ENCODE measurements around the gene ABLIM2. TPM values are rescaled to one million over a fixed set of nuclear protein-coding genes. Genes with fewer than 3 reads are reported as not detected.
A peak's percentile ranks its signal among the peaks of the same experiment; 100 is the strongest.

ABLIM2 gene
- total and polyA plus RNA-seq, 2 of the 8 experiments (the other 6 are each of a cell fraction or from before 2014, with no cell fraction given), result 2.8 to 3.0 TPM

DNA sequence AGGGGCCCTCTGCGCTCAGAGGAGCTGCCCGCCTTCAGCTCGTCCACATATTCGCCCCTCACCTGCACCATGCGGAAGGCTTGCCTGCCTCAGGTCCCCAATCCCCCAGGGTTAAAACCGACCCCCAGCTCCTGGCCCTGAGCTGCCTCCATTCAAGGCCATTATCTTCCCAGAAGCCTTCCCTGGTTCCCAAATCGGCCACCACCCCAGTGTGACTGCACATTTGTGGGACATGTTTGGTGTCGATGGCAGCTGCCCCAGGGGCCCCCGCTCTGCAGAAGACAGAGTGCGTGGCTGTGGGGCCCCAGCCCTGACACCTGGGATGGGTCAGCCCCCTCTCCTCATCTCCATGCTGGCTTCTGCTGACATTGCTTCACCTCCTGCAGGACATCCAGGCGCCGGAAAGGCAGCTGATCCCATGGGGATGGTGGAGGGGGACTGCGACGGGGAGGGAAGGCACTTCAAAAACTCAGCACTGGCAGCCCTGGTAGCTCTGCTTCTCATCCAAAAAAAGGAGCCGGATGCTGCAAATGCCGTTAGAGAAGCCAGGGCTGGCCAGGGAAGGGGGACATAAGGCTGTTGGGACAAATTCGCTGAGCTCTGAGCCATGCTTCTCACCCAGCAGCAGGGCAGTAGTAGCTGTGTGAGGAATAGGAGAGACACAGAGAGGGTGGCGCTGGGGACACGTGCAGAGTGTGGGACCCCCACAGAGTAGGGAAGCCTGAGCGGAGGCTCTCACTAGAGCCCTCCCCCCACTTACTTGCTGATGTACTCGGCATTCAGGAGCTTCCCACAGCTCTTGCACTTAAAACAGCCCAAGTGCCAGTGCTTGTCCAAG is 78.5 kb downstream of the ABLIM2 start:
- Histone ChIP-seq H3K23me2 (ENCODE audit: low read depth, low read length) (no peaks in the 10 kb centered on the region; the same call in 1 of the 2 replicates), H2BK5ac (ENCODE audit: low read depth, low read length) (peak overlapping the region; percentile 52; the same call in 1 of the 2 replicates), H4K8ac (ENCODE audit: extremely low read depth, insufficient read depth, low read length) (no peak overlapping the region), H4K20me1 (replicated peaks in 1 of 2; ENCODE audit: control insufficient read depth in 1 of 2, insufficient read depth in 2 of 2, low read length in 2 of 2) (no peaks in the 10 kb centered on the region), H2AK5ac (ENCODE audit: low read depth, low read length) (peak overlapping the region; percentile 60; the same call in 1 of the 2 replicates), H4K5ac (ENCODE audit: insufficient read length, low read depth, low read length) (no peak overlapping the region), H3K4ac (replicated peaks; ENCODE audit: insufficient read length, low read depth, low read length) (no peak overlapping the region), H3K56ac (replicated peaks; ENCODE audit: insufficient read length, low read depth, low read length) (no peak overlapping the region), H3K4me3 (ENCODE audit: extremely low read depth in 1 of 4, insufficient read depth in 2 of 4, low read depth in 3 of 4, low read length in 4 of 4) (no peak overlapping the region), H3K23ac (ENCODE audit: insufficient read length) (no peak overlapping the region), H3K27me3 (replicated peaks in 1 of 4; ENCODE audit: control insufficient read depth in 3 of 4, extremely low read depth in 1 of 4, insufficient read depth in 3 of 4, low read length in 3 of 4) (no peaks in the 10 kb centered on the region), H3K4me2 (ENCODE audit: insufficient read depth in 1 of 2, low read depth in 2 of 2, low read length in 2 of 2) (peak overlapping the region in 1 of 2 experiments; percentile 8; a peak in 1 of 4 replicates), H3K79me1 (ENCODE audit: low read depth, low read length) (no peaks in the 10 kb centered on the region), H3K79me2 (ENCODE audit: control insufficient read depth in 1 of 2, insufficient read depth in 2 of 2, low read length in 2 of 2) (no peaks in the 10 kb centered on the region), H2BK120ac (replicated peaks; ENCODE audit: low read depth, low read length) (no peak overlapping the region), H2AFZ (ENCODE audit: low read length) (0 out of 2 replicates have a peak overlapping the region, but pooled peaks have one; percentile 10), H2BK20ac (ENCODE audit: low read length) (no peak overlapping the region; the same call in 1 of the 2 replicates), H3K36me3 (ENCODE audit: control insufficient read depth in 2 of 4, insufficient read depth in 4 of 4, low read length in 3 of 4) (no peaks in the 10 kb centered on the region), H3K9ac (replicated peaks in 1 of 4; ENCODE audit: extremely low read depth in 1 of 4, low read depth in 3 of 4, low read length in 3 of 4) (no peak overlapping the region), H2BK15ac (ENCODE audit: low read length) (no peak overlapping the region), H3K14ac (ENCODE audit: insufficient read length) (no peak overlapping the region), H2BK12ac (ENCODE audit: low read depth, low read length) (peak overlapping the region; percentile 39; the same call in 1 of the 2 replicates), H3K9me3 (ENCODE audit: insufficient read depth in 2 of 2, low read depth in 1 of 2, low read length in 1 of 2) (no peaks in the 10 kb centered on the region), H3K4me1 (replicated peaks in 1 of 4; ENCODE audit: control insufficient read depth in 3 of 4, insufficient read depth in 4 of 4, low read length in 3 of 4) (peaks cover 4 to 8% (median 7%) of the 10 kb centered on the region in 4 experiments; a peak in 6 of 7 replicates), H4K91ac (replicated peaks; ENCODE audit: insufficient read length, low read length) (no peak overlapping the region), H3K27ac (ENCODE audit: low read depth, low read length) (no peak overlapping the region), H3K18ac (ENCODE audit: extremely low read depth, low read length) (no peak overlapping the region; the same call in 1 of the 2 replicates)
- FAIRE-seq, result no peak
- POLR2A ChIA-PET (ENCODE audit: partially characterized antibody), result interaction anchor here (1.2 to 1.6 kb wide), 2 partner anchors 12 to 19 kb away, joined by 3 to 5 read pairs; no protein-coding TSS in a partner anchor
- no peak for TF ChIP-seq NANOG (IDR thresholded peaks at IDR 0.05; ENCODE audit: insufficient read depth, low read depth, low read length, poor library complexity, severe bottlenecking)
- 0 out of 4 replicates have a peak, but pooled peaks of 1 of the 2 experiments have one; percentile 17 for TF ChIP-seq SIN3A (conservative IDR thresholded peaks at IDR 0.05 in 1 of 2, IDR thresholded peaks at IDR 0.05 in 1 of 2; ENCODE audit: low read depth in 1 of 2, low read length in 2 of 2)
- TF ChIP-seq, protein P1, sequence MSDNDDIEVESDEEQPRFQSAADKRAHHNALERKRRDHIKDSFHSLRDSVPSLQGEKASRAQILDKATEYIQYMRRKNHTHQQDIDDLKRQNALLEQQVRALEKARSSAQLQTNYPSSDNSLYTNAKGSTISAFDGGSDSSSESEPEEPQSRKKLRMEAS (IDR thresholded peaks at IDR 0.05), result 0 out of 2 replicates have a peak, but pooled peaks have one; percentile 14
- DNase-seq (ENCODE audit: low read depth in 1 of 2, low spot score in 2 of 2), result no peak
- WGBS, 2 experiments (ENCODE audit: extremely low coverage in 1 of 2, insufficient coverage in 1 of 2, insufficient read length in 1 of 2, insufficient replicate concordance in 2 of 2, low coverage in 1 of 2, low lambda C conversion rate in 2 of 2, missing lambda C conversion rate in 1 of 2), result 64% methylated on average over 21 of the region's 21 CpGs; no CpG with 5 or more reads in 1 of the 2 experiments
- CTCF ChIA-PET (ENCODE audit: partially characterized antibody), result interaction anchor here (0.6 to 1.8 kb wide), 14 partner anchors 10 to 432 kb away, joined by 3 to 6 read pairs (median 3); no protein-coding TSS in a partner anchor

All from H1 (cell line).